HG02981 (cell line): Measurements from ENCODE around the gene BEGAIN.

Experiments
- ATAC-seq: cut with Tn5 transposase; IDR thresholded peaks from one replicate; pipeline ENCODE4 v1.9.1; 2021; ENCODE audit warnings: mild to moderate bottlenecking, moderate library complexity; ENCODE audit not compliant: unreplicated experiment

Gene BEGAIN

DNA sequence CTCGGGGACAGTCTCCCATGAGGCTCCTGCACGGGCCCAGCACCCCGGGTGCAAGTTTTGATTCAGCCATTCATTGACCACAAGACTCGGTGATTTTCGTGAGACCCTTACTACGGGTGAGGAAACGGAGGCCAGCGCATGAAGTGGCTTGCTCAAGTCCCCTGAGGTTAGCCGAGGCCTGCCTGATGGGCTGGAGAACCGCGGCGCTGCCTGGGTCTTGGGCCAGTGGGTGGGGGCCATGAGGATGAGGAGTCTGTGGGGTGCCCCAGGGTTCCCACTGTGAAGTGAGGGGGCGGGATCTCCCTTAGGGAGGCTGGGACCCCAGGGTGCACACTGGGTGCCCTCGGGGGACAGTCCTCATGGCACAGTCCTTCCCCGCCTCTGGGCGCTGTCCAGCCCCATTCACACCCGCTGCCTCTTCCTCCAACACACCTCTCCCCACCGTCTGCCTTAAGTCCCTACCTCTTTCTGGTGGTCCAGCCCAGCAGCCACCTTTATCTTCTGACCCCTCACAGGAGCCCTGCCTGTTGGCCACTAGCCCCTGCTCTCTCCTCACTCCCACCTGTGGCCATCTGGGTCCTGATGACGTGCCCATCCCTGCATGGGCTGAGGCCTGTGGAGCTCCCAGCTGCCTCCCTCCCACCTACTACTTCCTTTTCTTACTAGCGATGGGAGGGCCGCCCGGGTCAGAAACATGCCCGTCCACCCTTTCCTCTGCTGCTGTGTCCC lies 16.3 kb downstream of the BEGAIN start:
- ATAC-seq, result no peak

GRCh38 chr14:100569734-100570286 lies 17.4 kb downstream of the BEGAIN start:
- ATAC-seq, result no peak

DNA sequence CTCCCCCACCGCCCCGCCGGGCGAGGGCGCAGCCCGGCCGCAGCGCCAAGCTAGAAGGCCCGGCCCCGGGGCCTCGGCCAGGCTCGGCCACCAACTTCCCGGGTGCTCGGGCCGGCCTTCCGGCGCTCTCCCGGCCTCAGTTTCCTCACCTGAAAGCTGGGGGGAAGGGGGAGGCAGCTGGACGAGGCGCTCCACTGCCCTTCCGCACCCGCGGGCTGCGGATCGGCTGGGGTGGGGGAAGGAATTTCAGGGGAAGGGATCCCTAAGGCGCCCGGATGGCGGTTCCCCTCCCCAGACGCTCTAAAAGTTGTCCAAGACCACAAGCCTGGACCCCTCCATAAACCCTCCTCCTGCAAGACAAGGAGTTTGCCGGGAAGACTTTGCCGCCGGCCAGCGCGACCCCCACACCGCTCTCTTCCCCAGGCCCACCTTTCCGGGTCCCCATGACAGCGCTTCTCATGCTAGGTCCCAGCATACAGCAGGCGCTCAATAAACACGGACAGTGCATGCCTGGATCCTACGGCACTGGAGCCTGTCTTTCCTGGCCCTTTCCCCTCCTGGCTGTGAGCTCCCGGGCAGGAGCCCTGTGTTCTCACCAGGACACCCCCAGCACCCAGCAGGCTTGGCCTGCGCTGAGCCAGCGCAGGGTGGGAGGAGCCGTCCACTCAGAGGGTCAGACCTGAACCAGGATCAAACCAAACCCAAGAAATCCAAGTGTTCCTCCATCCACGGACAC lies 18.1 kb downstream of the BEGAIN start:
- no peak for ATAC-seq

DNA sequence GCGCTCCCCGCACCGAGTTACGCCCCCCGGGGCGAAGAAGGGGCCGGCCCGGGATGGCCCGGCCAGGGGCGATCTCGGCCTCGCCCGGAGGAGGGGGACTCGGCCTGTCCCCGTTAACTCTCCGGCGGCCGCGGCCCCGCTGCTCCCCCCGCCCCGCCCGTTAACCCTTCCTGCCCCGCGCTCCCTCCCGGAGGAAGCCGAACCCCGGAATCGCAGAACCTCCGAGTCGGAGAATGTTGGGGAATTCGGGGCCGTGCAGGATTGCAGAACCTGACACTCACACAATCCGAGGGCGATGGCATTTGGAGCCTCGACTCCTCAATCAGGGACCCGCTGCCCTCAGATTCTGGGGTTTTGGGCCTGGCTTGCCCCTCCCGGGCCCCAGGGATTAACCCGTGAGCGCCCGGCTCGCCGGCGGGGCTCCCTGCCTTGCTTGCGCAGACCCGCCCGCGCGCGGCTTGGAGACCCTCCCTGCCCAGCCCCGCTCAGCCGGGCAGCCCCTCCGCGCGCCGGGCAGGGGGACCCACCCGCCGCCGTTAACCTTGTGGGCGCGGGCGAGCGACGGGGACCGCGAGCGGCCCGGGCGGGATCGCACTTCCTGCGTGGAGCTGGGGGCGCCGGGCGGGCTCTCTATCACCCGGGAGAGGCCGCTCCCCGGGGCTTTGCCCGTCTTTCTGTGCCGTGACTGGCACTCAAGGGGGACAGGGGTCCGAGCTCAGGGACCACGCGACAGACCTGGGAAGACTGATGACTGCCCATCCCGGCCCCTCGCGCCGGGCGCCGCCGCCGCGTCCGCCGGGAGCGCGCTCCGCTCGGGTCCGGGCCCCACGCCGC lies 18.8 kb downstream of the BEGAIN start:
- ATAC-seq, result no peak

- ATAC-seq, result no peak
Measured at GRCh38 chr14:100567877-100568163, 19.4 kb downstream of the BEGAIN start.

DNA sequence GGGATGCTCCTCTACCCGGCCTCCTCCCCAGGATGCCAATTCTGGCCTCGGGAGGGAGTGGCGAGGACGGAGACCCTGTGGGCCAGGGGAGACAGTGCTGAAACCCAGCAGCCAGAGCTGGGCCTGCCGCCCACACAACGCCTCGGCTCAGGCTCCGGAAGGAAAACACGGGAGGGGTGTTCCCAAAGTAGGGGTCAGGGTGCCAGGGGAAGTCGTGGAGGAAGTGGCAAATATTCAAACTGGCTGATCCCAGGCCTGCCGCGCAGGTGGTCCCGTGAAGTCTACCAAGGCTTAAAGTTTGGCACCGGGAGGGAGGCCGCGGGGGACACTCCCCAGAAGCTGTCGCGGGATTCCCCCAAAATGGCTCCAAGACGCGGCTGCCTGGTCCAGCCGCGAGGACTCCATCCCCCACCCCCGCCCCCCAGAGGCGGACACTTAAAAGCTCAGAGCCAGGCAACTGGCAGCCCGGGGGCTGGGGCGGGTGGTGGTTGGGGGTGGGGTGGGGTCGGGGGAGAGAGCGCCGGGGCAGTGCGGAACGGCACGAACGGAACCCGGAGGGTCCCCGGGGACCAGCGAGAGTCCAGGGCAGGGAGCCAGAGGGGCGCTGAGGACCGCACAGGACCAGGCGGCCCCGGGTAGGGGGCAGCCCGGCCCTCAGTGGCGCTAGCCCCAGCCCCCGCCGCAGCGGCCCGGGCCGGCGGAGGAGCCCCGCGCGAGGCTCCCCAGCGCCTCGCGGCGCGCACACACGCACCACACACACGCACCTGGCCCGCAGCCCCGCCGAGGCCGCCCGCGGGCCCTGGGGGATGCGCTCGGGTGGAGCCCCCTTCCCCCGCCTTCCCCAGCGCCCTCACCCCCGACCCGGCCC lies 20.0 kb downstream of the BEGAIN start:
- no peak for ATAC-seq

GRCh38 chr14:100566586-100566985 lies 20.6 kb downstream of the BEGAIN start:
- no peak for ATAC-seq

- no peak for ATAC-seq
Measured at GRCh38 chr14:100566119-100566518, 21.1 kb downstream of the BEGAIN start.

DNA sequence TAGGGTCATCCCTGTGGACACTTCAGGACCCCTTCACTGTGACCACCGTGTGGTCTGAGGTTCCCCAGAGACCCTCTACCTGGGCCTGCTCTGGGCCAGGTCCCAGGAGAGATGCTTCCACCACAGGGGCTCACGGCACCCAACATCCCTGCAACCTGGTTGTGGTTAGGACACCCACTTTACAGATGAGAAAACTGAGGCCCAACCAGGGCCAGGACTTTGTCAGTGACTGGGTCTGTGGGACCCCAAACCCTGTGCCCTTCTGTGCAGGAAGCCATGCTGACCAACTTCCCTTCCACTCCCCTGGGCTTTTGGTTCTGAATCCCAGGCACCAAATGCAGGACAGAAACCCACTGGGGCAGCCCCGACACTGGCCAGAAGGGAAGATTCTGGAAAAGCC lies 21.6 kb downstream of the BEGAIN start:
- no peak for ATAC-seq

DNA sequence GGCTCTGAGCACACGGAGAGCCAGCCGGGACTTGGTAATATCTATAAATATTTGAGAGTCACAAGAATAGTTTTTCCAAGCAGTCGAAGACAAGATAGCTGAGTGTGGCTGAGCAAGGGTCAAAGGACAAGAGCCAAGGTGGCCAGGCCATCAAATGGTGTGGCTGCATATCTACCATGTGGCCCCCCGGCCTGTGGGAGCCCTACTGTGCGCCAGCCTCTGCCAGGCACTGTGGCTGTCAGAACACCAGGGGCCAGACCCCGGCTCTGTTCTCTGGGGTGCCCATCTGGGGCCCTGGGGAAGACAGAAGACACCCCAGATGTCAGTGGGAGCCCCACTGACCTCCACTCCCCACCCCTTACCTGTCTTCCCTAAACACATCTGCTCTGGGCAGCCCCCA lies 22.7 kb downstream of the BEGAIN start:
- no peak for ATAC-seq

DNA sequence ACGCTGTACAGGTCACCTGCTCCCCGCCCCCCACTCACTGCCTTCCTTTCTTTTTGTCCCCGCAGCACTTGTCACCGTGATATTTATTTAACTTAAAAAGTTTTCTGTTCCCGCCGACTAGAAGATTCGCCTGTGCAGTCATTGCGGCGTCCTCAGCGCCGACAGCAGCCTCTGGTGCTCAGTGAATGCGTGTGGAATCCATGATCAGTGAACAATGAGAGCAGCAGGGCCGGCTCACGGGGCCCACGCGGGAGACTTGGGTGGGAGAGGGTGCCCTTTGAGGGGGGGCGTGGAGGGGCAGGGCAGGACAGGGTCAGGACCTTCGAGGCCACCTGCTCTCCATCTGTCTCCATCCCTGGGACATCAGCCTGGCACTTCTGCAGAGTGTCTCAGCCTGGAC lies 24.5 kb downstream of the BEGAIN start:
- no peak for ATAC-seq

DNA sequence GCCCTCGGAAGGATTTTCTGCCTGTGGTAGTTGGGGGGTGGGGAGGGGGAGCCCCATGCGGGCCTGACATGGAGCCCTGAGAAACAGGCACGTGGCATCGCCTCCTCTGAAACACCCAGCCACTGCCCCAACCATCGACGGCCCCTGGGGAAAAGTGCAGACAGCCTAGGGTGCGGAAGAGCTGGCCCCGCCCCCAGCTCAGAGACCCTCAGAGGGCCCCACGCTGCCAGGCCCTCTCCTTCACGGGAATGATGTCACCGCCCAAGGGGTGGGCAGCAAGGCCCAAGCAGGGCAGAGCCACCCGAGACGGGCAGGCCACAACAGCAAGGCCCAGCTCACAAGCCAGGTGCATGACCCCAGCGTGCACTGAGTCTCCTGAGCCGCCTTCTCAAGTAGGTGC lies 26.2 kb downstream of the BEGAIN start:
- no peak for ATAC-seq

- ATAC-seq, result no peak
Measured at GRCh38 chr14:100560471-100560870, 26.7 kb downstream of the BEGAIN start.

GRCh38 chr14:100559455-100559854 lies 27.8 kb downstream of the BEGAIN start:
- no peak for ATAC-seq

- ATAC-seq, result no peak
Measured at GRCh38 chr14:100558966-100559365, 28.3 kb downstream of the BEGAIN start.

DNA sequence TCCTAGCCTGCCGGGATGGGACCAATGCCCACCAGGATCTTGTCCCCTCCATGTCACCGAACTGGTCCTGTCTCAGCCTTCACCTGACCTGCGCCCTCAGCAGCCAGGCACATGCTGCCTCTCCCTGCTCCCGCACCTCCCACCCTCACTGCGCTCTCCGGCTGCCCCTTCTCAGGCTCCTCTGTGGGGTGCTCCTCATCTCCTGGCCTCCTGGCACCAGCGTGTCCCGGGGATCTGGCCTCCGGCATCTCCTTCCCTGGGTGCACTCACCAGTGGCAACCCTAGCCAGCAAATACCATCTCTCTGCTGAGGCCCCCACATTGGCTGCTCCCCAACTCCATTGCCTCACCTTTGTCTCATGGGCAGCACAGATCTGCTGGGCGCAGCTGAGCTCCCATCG lies 29.0 kb downstream of the BEGAIN start:
- no peak for ATAC-seq

DNA sequence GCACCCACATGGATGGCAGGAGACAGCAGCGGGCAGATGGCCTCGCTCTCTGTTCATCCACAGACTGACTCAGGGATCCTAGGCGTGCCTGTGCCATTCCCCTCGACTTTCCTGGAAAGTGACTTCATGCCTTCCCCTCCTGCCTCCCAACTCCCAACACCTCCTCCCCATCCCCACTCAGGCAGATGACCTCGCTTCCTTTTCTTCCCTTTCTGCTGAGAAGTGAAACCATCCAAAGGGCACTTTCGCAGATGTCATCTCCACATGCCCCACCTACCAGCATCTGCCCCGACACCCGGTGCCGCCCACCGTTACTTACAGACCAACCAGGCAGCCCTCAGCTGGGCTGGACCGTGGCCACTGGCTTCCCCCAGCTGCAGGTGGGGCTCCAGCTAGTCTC lies 29.6 kb downstream of the BEGAIN start:
- no peak for ATAC-seq

GRCh38 chr14:100556936-100557505 lies 30.2 kb downstream of the BEGAIN start:
- ATAC-seq, result no peak

GRCh38 chr14:100556140-100556475 lies 31.1 kb downstream of the BEGAIN start:
- no peak for ATAC-seq

DNA sequence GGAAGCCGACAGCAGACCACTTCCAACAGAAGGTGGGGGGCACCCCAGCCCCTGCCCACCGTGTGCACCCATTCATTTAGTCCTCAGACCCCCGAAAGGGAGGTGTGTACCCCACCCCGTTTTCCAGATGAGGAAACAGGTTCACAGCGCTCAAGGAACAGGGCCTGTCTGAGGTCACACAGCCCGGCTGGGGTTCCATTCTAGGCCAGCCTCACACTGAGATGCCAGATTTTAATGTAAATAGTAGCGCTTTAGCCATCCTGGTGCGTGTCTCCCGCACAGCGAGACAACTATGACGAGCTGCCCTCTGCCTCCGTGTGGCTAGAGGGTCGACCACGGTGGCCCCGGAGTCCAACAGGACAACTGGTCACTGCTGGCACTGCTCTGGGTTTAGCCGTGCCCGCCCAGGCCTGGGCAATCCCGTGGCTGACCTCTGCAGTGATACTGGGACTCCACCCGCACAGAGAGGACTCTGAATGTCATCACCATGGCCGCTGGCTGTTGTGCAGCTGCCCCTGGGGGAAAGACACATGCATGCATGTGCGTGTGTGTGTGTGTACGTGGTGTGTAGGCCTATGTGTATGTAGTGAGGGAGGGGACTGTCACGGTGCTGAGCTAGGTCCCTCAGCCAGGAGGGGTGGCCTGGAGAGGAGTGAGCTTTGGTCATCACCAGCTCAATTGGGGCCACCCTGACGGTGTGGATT lies 31.6 kb downstream of the BEGAIN start:
- no peak for ATAC-seq
